SK-N-SH treated with all-trans-retinoic acid at 6 μM for 48 hours (cell line): ENCODE results near the gene KRT86.

Experiments
- ATAC-seq: fragments of 200-7000 bp; cut with Tn5 transposase; 3 replicates; pipeline ENCODE4 v1.9.1; 2020; ENCODE audit warnings: mild to moderate bottlenecking, moderate library complexity
- ARNTL ChIP-seq: fragments of 450-650 bp; formaldehyde crosslinking; IDR thresholded peaks from 2 replicates; pipeline ENCODE4 v1.5.0; 2020; ENCODE audit warnings: low read depth, mild to moderate bottlenecking, moderate library complexity, borderline replicate concordance
- BACH2 ChIP-seq: fragments of 250-450 bp; sonication (Bioruptor Pico); IDR thresholded peaks from 2 replicates; pipeline ENCODE4 v1.9.0; 2021; ENCODE audit warnings: mild to moderate bottlenecking, borderline replicate concordance
- CSDC2 ChIP-seq: fragments of 250-450 bp; sonication (Bioruptor Pico); IDR thresholded peaks from 2 replicates; pipeline ENCODE4 v1.5.0; 2020; ENCODE audit warnings: mild to moderate bottlenecking, moderate library complexity
- ESRRG ChIP-seq: fragments of 250-450 bp; sonication (Bioruptor Pico); IDR thresholded peaks from 2 replicates; pipeline ENCODE4 v1.6.1; 2021; ENCODE audit warnings: mild to moderate bottlenecking
- GLIS3 ChIP-seq: fragments of 250-450 bp; sonication (Bioruptor Pico); IDR thresholded peaks from 2 replicates; pipeline ENCODE4 v1.5.0; 2020; ENCODE audit warnings: mild to moderate bottlenecking, moderate library complexity
- ISL1 ChIP-seq: fragments of 250-450 bp; sonication (Bioruptor Pico); IDR thresholded peaks from 2 replicates; pipeline ENCODE4 v2.1.2; 2022; ENCODE audit warnings: mild to moderate bottlenecking, moderate library complexity
- OSR1 ChIP-seq: fragments of 250-450 bp; sonication (Bioruptor Pico); IDR thresholded peaks from 2 replicates; pipeline ENCODE4 v1.8.0; 2022; ENCODE audit warnings: moderate library complexity, mild to moderate bottlenecking, inconsistent platforms
- POU6F1 ChIP-seq: fragments of 250-450 bp; sonication (Bioruptor Pico); IDR thresholded peaks from 2 replicates; pipeline ENCODE4 v1.8.0; 2021; ENCODE audit warnings: low read depth, mild to moderate bottlenecking, moderate library complexity, borderline replicate concordance
- PPARA ChIP-seq: fragments of 250-450 bp; sonication (Bioruptor Pico); IDR thresholded peaks from 2 replicates; pipeline ENCODE4 v1.5.0; 2020; ENCODE audit warnings: mild to moderate bottlenecking, borderline replicate concordance
- SNAI2 ChIP-seq: fragments of 250-450 bp; sonication (Bioruptor Pico); IDR thresholded peaks from 2 replicates; pipeline ENCODE4 v1.5.0; 2020; ENCODE audit warnings: mild to moderate bottlenecking, moderate library complexity
- TCF4 ChIP-seq: fragments of 250-450 bp; sonication (Bioruptor Pico); IDR thresholded peaks from 2 replicates; pipeline ENCODE4 v1.8.0; 2021; ENCODE audit warnings: mild to moderate bottlenecking, moderate library complexity, borderline replicate concordance
- TSHZ2 ChIP-seq: fragments of 250-450 bp; sonication (Bioruptor Pico); IDR thresholded peaks from 2 replicates; pipeline ENCODE4 v1.5.0; 2020; ENCODE audit warnings: mild to moderate bottlenecking, moderate library complexity
- ZC3H10 ChIP-seq: fragments of 250-450 bp; sonication (Bioruptor Pico); IDR thresholded peaks from 2 replicates; pipeline ENCODE4 v1.5.1; 2021; ENCODE audit warnings: mild to moderate bottlenecking, moderate library complexity
- ZFP30 ChIP-seq: fragments of 450-650 bp; formaldehyde crosslinking; IDR thresholded peaks from 2 replicates; pipeline ENCODE4 v1.5.0; 2022; ENCODE audit warnings: mild to moderate bottlenecking, moderate library complexity
- ZNF565 ChIP-seq: fragments of 450-650 bp; formaldehyde crosslinking; conservative IDR thresholded peaks from 2 replicates; pipeline ENCODE4 v1.5.0; 2020; ENCODE audit warnings: low read depth, mild to moderate bottlenecking, moderate library complexity
- ZNF70 ChIP-seq: fragments of 450-650 bp; formaldehyde crosslinking; IDR thresholded peaks from 2 replicates; pipeline ENCODE4 v1.5.0; 2020; ENCODE audit warnings: mild to moderate bottlenecking, moderate library complexity
- ZNF8 ChIP-seq: fragments of 450-650 bp; formaldehyde crosslinking; IDR thresholded peaks from 2 replicates; pipeline ENCODE4 v1.5.0; 2020; ENCODE audit warnings: mild to moderate bottlenecking, moderate library complexity
- TF ChIP-seq, protein P1 (sequence below): fragments of 250-450 bp; sonication (Bioruptor Pico); IDR thresholded peaks from 2 replicates; pipeline ENCODE4 v1.5.1; 2020; ENCODE audit warnings: low read depth, mild to moderate bottlenecking, moderate library complexity
- TF ChIP-seq, protein P2 (sequence below): fragments of 250-450 bp; sonication (Bioruptor Pico); IDR thresholded peaks from 2 replicates; pipeline ENCODE4 v1.5.1; 2021; ENCODE audit warnings: mild to moderate bottlenecking, moderate library complexity

KRT86 gene

GRCh38 chr12:52235001-52235764 is 39.3 kb upstream of the KRT86 start:
- TF ChIP-seq ZC3H10 (CRISPR knock-in tag): no peak
- TF ChIP-seq CSDC2 (CRISPR knock-in tag): no peak
- no peak for TF ChIP-seq BACH2 (CRISPR knock-in tag)
- no peak for TF ChIP-seq ZNF565
- TF ChIP-seq, protein P1, sequence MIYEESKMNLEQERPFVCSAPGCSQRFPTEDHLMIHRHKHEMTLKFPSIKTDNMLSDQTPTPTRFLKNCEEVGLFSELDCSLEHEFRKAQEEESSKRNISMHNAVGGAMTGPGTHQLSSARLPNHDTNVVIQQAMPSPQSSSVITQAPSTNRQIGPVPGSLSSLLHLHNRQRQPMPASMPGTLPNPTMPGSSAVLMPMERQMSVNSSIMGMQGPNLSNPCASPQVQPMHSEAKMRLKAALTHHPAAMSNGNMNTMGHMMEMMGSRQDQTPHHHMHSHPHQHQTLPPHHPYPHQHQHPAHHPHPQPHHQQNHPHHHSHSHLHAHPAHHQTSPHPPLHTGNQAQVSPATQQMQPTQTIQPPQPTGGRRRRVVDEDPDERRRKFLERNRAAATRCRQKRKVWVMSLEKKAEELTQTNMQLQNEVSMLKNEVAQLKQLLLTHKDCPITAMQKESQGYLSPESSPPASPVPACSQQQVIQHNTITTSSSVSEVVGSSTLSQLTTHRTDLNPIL (CRISPR knock-in tag): no peak
- TF ChIP-seq PPARA (CRISPR knock-in tag): no peak
- no peak for TF ChIP-seq ZNF8 (CRISPR knock-in tag)
- no peak for TF ChIP-seq ESRRG
- TF ChIP-seq POU6F1: no peak
- no peak for TF ChIP-seq TCF4 (CRISPR knock-in tag)
- ATAC-seq: no peak

GRCh38 chr12:52235822-52236361 is 38.6 kb upstream of the KRT86 start:
- ATAC-seq: no peak
- no peak for TF ChIP-seq TSHZ2

DNA sequence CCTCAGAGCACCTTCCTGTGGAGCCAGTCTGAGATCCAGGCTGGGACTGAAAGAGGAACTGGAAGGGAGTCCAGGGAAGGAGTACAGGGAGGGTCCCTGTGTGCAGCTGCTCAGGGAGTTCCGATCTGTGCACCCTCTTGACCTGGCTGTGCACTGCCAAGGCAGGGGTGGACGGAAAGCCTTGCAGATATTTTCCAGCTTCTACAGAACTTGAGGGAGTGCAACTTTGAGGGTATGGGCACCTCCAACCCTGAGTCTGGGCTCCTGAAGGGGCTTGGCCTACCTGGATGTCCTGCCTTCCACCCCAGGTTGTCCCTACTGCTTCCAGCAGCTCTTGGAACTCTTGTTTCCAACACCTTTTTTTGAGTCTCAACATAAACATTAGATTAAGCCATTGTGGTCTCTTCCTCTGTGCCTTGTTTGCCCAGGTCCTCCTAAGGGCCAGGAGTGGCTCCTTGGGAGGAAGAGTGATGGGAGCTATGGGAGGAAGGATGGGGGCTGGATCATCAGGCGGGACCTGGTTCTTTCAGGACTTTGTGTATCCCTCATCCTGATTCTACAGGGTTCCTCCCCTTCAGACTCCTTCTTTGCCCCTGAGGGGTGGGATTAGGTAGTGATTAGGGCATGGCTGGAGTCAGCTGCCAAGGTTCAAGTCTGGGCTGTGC is 37.9 kb upstream of the KRT86 start:
- ATAC-seq: no peak
- TF ChIP-seq, protein P1 (CRISPR knock-in tag): no peak
- TF ChIP-seq POU6F1 (no peak), ZFP30 (CRISPR knock-in tag) (no peak), SNAI2 (CRISPR knock-in tag) (no peak), ESRRG (no peak), ISL1 (CRISPR knock-in tag) (no peak), ZNF8 (CRISPR knock-in tag) (no peak), ZNF70 (CRISPR knock-in tag) (no peak), ARNTL (no peak), PPARA (CRISPR knock-in tag) (no peak), OSR1 (no peak), GLIS3 (no peak), ZC3H10 (CRISPR knock-in tag) (no peak), TCF4 (CRISPR knock-in tag) (no peak)
- TF ChIP-seq, protein P2, sequence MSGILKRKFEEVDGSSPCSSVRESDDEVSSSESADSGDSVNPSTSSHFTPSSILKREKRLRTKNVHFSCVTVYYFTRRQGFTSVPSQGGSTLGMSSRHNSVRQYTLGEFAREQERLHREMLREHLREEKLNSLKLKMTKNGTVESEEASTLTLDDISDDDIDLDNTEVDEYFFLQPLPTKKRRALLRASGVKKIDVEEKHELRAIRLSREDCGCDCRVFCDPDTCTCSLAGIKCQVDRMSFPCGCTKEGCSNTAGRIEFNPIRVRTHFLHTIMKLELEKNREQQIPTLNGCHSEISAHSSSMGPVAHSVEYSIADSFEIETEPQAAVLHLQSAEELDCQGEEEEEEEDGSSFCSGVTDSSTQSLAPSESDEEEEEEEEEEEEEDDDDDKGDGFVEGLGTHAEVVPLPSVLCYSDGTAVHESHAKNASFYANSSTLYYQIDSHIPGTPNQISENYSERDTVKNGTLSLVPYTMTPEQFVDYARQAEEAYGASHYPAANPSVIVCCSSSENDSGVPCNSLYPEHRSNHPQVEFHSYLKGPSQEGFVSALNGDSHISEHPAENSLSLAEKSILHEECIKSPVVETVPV: no peak
- TF ChIP-seq, all 23 proteins: peak for 0
